ENCODE data around the gene IQCN. TPM values are rescaled to one million over a fixed set of nuclear protein-coding genes. Genes with fewer than 3 reads are reported as not detected.
A peak's percentile ranks its signal among the peaks of the same experiment; 100 is the strongest.

The IQCN gene, protein sequence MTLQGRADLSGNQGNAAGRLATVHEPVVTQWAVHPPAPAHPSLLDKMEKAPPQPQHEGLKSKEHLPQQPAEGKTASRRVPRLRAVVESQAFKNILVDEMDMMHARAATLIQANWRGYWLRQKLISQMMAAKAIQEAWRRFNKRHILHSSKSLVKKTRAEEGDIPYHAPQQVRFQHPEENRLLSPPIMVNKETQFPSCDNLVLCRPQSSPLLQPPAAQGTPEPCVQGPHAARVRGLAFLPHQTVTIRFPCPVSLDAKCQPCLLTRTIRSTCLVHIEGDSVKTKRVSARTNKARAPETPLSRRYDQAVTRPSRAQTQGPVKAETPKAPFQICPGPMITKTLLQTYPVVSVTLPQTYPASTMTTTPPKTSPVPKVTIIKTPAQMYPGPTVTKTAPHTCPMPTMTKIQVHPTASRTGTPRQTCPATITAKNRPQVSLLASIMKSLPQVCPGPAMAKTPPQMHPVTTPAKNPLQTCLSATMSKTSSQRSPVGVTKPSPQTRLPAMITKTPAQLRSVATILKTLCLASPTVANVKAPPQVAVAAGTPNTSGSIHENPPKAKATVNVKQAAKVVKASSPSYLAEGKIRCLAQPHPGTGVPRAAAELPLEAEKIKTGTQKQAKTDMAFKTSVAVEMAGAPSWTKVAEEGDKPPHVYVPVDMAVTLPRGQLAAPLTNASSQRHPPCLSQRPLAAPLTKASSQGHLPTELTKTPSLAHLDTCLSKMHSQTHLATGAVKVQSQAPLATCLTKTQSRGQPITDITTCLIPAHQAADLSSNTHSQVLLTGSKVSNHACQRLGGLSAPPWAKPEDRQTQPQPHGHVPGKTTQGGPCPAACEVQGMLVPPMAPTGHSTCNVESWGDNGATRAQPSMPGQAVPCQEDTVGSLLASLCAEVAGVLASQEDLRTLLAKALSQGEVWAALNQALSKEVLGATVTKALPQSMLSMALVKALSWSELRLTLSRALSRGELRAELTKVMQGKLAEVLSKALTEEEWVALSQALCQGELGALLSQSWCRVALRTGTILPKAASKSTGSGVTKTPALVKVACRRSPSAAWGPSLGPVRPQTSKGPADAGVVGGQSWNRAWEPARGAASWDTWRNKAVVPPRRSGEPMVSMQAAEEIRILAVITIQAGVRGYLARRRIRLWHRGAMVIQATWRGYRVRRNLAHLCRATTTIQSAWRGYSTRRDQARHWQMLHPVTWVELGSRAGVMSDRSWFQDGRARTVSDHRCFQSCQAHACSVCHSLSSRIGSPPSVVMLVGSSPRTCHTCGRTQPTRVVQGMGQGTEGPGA (N-terminal part only)
- total RNA-seq, result under 1 TPM in 1 of 2 experiments, not detected in 1; 0.19 TPM

DNA sequence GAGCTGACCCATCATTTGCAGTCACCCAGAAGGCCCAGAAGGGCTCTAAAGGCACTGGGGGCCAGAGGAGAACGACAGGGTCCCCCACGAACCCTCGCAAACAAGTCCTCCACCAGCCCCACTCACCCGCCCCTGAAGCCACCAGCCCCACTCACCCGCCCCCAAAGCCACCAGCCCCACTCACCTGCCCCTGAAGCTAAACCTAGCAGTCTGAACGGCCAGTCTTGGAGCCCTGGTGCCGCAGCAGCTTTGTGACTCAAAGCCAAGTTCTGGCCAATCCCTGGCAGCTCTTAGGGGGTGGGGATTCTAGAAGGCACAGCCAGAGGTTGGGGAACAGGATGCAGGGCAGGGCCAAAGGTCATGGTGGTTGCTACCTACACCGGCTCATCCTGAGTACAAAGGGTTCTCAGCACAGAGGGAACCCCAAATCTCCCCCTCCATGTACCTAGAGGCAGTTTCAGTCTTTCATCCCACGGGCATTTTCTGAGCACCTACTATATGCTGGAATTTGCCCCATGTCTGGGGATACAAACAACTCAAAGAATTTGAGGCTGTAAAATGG lies at the start of gene IQCN:
TSS of gene IQCN (minus strand) at position 234 of the 562 bp plus-strand sequence. CDS start 4,974 bp downstream, outside the sequence.
- H3K36me3 Mint-ChIP-seq (ENCODE audit: low read depth), result peaks cover 8% of the 10 kb centered on the region
- peak; percentile 48 for DNase-seq

GRCh38 chr19:18322759-18323460 lies 48.7 kb upstream of the IQCN start, which contains the start of gene LSM4:
Gene LSM4, minus strand, starts transcription at chr19:18323076. Its CDS starts 56 bp downstream, at chr19:18323020.
- Mint-ChIP-seq H3K9me3 (no peaks in the 10 kb centered on the region), H3K27ac (peak within 1 kb of the TSS; percentile 98), H3K4me3 (peak within 1 kb of the TSS; percentile 93), H3K4me1 (ENCODE audit: low read depth) (peaks cover 51% of the 10 kb centered on the region), H3K27me3 (ENCODE audit: low read depth) (no peaks in the 10 kb centered on the region), H3K36me3 (ENCODE audit: low read depth) (peaks cover 32% of the 10 kb centered on the region)
- CTCF ChIA-PET, result interaction anchor here (0.5 to 3.8 kb wide), 9 partner anchors 14 to 66 kb away, joined by 3 to 151 read pairs (median 5); partner anchors contain the start of gene JUND
- intact Hi-C loops (cut with micrococcal nuclease), result loop anchor here (1.0 kb wide), 6 partner anchors 19 to 171 kb away; partner anchors contain the start of gene RAB3A
- DNase-seq, result peak; percentile 100

More for the DNA sequence above, at the start of gene IQCN:
- intact Hi-C loops (cut with micrococcal nuclease), result no loop called here
- H3K9me3 Mint-ChIP-seq, result no peaks in the 10 kb centered on the region
- H3K27ac Mint-ChIP-seq, result no peak within 1 kb of the TSS
- peaks cover 35% of the 10 kb centered on the region for H3K4me1 Mint-ChIP-seq (ENCODE audit: low read depth)
- H3K27me3 Mint-ChIP-seq (ENCODE audit: low read depth), result no peaks in the 10 kb centered on the region
- no peak within 1 kb of the TSS for H3K4me3 Mint-ChIP-seq
- CTCF ChIA-PET, result interaction anchor here (0.8 to 2.9 kb wide), 5 partner anchors 21 to 136 kb away, joined by 3 to 17 read pairs (median 4); no protein-coding TSS in a partner anchor

GRCh38 chr19:18322318-18322758 lies 48.1 kb upstream of the IQCN start:
- CTCF ChIA-PET, result interaction anchor here (0.5 to 3.8 kb wide), 11 partner anchors 11 to 66 kb away, joined by 3 to 151 read pairs (median 5); partner anchors contain the start of gene JUND
- Mint-ChIP-seq H3K9me3 (no peaks in the 10 kb centered on the region), H3K4me1 (ENCODE audit: low read depth) (peaks cover 57% of the 10 kb centered on the region), H3K36me3 (ENCODE audit: low read depth) (peaks cover 32% of the 10 kb centered on the region), H3K27ac (peak overlapping the region; percentile 98), H3K27me3 (ENCODE audit: low read depth) (no peaks in the 10 kb centered on the region), H3K4me3 (peak overlapping the region; percentile 93)
- intact Hi-C loops (cut with micrococcal nuclease), result no loop called here
- DNase-seq, result peak; percentile 72

DNA sequence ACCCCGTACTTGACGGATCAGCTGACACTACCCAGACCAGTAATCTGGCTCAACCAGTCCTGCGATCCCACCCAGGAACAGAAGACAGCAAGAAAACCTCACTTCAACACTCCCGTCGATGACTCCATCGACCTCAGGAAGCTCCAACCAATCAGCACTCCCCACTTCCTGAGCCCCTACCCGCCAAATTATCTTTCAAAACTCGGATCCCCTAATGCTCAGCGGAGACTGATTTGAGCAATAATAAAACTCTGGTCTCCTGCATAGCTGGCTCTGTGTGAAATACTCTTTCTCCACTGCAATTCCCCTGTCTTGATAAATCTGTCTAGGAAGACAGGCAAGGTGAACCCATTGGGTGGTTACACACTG lies 47.5 kb upstream of the IQCN start:
- H3K27me3 Mint-ChIP-seq (ENCODE audit: low read depth), result no peaks in the 10 kb centered on the region
- peaks cover 57% of the 10 kb centered on the region for H3K4me1 Mint-ChIP-seq (ENCODE audit: low read depth)
- intact Hi-C loops (cut with micrococcal nuclease), result no loop called here
- no peaks in the 10 kb centered on the region for H3K9me3 Mint-ChIP-seq
- DNase-seq, result peak; percentile 70
- H3K4me3 Mint-ChIP-seq, result peak overlapping the region; percentile 93
- H3K27ac Mint-ChIP-seq, result peak overlapping the region; percentile 98
- H3K36me3 Mint-ChIP-seq (ENCODE audit: low read depth), result peaks cover 32% of the 10 kb centered on the region
- CTCF ChIA-PET, result interaction anchor here (0.6 to 3.8 kb wide), 12 partner anchors 11 to 196 kb away, joined by 3 to 151 read pairs (median 5); partner anchors contain the start of gene JUND

DNA sequence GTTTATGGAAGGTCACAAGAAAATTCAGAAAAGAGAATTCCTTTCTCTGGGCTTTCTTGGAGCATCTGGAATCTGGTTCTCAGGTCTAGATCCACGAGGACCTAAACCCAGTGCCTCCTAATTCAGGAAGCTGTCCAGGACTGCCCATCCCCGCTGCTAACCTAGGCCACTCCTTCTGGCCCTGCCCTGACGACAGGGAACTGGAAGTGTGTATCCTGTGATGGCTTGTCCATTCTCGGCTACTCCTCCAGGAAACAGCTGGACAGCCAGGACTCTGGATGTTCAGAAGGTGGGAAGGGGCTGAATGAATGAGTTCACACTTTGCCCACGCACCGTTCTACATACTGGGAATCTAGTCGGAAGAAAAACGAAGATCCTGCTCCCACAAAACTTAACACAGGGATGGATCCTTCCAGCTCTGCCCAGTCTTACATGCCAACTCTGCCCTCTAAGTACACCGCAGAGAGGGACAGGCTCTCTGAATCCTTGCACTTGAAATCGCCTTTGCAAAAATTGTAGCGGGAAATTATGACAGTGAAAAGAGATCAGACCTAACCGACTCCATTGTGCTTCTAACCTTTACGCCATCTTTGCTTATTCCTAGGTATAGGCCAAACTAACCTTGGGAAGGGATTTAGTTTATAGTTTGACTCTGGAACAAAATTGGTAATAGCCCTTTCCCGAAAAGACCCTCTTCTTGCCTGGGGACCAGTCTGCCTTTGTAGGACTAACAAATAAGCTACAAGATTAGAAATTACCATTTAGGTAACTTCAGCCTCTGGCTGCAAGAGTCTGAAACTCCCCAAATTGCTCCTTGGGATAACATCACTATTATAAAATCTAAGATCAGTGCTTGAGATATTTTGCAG lies 46.8 kb upstream of the IQCN start:
- Mint-ChIP-seq H3K9me3 (no peaks in the 10 kb centered on the region), H3K27me3 (ENCODE audit: low read depth) (no peaks in the 10 kb centered on the region), H3K27ac (peak overlapping the region; percentile 98), H3K4me1 (ENCODE audit: low read depth) (peaks cover 57% of the 10 kb centered on the region), H3K36me3 (ENCODE audit: low read depth) (peaks cover 34% of the 10 kb centered on the region), H3K4me3 (peak overlapping the region; percentile 93)
- CTCF ChIA-PET, result interaction anchor here (0.6 to 3.8 kb wide), 12 partner anchors 8 to 195 kb away, joined by 3 to 151 read pairs (median 4); partner anchors contain the start of gene JUND
- DNase-seq, result no peak
- intact Hi-C loops (cut with micrococcal nuclease), result no loop called here

- Mint-ChIP-seq H3K4me1 (ENCODE audit: low read depth) (peaks cover 63% of the 10 kb centered on the region), H3K27ac (peak overlapping the region; percentile 98), H3K36me3 (ENCODE audit: low read depth) (peaks cover 46% of the 10 kb centered on the region), H3K4me3 (peak overlapping the region; percentile 42), H3K27me3 (ENCODE audit: low read depth) (no peaks in the 10 kb centered on the region), H3K9me3 (no peaks in the 10 kb centered on the region)
- DNase-seq, result no peak
- intact Hi-C loops (cut with micrococcal nuclease), result no loop called here
- CTCF ChIA-PET, result interaction anchor here (0.6 to 4.8 kb wide), 7 partner anchors 9 to 47 kb away, joined by 4 to 151 read pairs (median 12); partner anchors contain the start of gene JUND
Measured at GRCh38 chr19:18319591-18320135, 45.4 kb upstream of the IQCN start.

GRCh38 chr19:18317961-18318800 lies 43.9 kb upstream of the IQCN start:
- CTCF ChIA-PET, result interaction anchor here (1.0 to 4.8 kb wide), 6 partner anchors 10 to 46 kb away, joined by 3 to 60 read pairs (median 10); partner anchors contain the start of gene JUND
- H3K36me3 Mint-ChIP-seq (ENCODE audit: low read depth), result peaks cover 53% of the 10 kb centered on the region
- peaks cover 56% of the 10 kb centered on the region for H3K4me1 Mint-ChIP-seq (ENCODE audit: low read depth)
- H3K27ac Mint-ChIP-seq, result peak overlapping the region; percentile 98
- peak; percentile 62 for DNase-seq
- H3K27me3 Mint-ChIP-seq (ENCODE audit: low read depth), result no peaks in the 10 kb centered on the region
- H3K9me3 Mint-ChIP-seq, result no peaks in the 10 kb centered on the region
- intact Hi-C loops (cut with micrococcal nuclease), result loop anchor here (1.0 kb wide), 2 partner anchors 14 to 28 kb away; no protein-coding TSS in a partner anchor
- H3K4me3 Mint-ChIP-seq, result peak overlapping the region; percentile 64

DNA sequence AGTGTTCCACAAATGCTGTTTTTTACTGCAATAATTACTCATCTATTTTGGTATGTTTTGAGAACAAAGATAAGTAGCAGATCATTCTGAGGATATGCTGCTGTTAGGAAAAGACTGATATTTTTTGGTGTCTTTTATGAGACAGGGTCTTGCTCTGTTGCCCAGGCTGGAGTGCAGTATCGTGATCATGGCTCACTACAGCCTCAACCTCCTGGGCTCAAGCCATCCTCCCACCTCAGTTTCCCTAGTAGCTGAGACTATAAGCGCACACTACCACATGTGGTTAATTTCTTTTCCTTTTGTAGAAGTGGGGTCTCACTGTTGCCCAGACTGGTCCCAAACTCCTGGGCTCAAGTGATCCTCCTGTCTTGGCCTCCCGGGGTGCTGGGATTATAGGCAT lies 39.1 kb upstream of the IQCN start:
- intact Hi-C loops (cut with micrococcal nuclease), result no loop called here
- Mint-ChIP-seq H3K27ac (no peak overlapping the region), H3K4me3 (no peak overlapping the region), H3K36me3 (ENCODE audit: low read depth) (peaks cover 27% of the 10 kb centered on the region), H3K27me3 (ENCODE audit: low read depth) (no peaks in the 10 kb centered on the region), H3K4me1 (ENCODE audit: low read depth) (peaks cover 27% of the 10 kb centered on the region), H3K9me3 (no peaks in the 10 kb centered on the region)
- CTCF ChIA-PET, result interaction anchor here (2.5 kb wide), 1 partner anchor 34 kb away, joined by 13 read pairs; no protein-coding TSS in a partner anchor
- no peak for DNase-seq

- Mint-ChIP-seq H3K27ac (no peak overlapping the region), H3K36me3 (ENCODE audit: low read depth) (peaks cover 33% of the 10 kb centered on the region), H3K27me3 (ENCODE audit: low read depth) (no peaks in the 10 kb centered on the region), H3K9me3 (no peaks in the 10 kb centered on the region), H3K4me3 (no peak overlapping the region), H3K4me1 (ENCODE audit: low read depth) (peaks cover 21% of the 10 kb centered on the region)
- CTCF ChIA-PET, result interaction anchor here (2.3 to 2.5 kb wide), 2 partner anchors 9 to 33 kb away, joined by 8 to 13 read pairs; no protein-coding TSS in a partner anchor
- intact Hi-C loops (cut with micrococcal nuclease), result no loop called here
- DNase-seq, result no peak
Measured at GRCh38 chr19:18312092-18312534, 37.9 kb upstream of the IQCN start.
